Erythroblast (primary cell): ENCODE measurements around the gene GRIK4.

ENCODE experiments used
- DNase-seq, 2 experiments: peaks; one replicate each; lab custom pipeline; 2025; lab: John Stamatoyannopoulos, UW
- GATA1 ChIP-seq: IDR thresholded peaks from 2 replicates; pipeline ENCODE4 v1.6.1; 2011; ENCODE audit warnings: low read depth, mild to moderate bottlenecking, control low read depth, low read length, moderate library complexity
- POLR2A ChIP-seq: IDR thresholded peaks from 2 replicates; pipeline ENCODE4 v1.6.1; 2011; ENCODE audit warnings: mild to moderate bottlenecking, low read length

The GRIK4 gene

DNA sequence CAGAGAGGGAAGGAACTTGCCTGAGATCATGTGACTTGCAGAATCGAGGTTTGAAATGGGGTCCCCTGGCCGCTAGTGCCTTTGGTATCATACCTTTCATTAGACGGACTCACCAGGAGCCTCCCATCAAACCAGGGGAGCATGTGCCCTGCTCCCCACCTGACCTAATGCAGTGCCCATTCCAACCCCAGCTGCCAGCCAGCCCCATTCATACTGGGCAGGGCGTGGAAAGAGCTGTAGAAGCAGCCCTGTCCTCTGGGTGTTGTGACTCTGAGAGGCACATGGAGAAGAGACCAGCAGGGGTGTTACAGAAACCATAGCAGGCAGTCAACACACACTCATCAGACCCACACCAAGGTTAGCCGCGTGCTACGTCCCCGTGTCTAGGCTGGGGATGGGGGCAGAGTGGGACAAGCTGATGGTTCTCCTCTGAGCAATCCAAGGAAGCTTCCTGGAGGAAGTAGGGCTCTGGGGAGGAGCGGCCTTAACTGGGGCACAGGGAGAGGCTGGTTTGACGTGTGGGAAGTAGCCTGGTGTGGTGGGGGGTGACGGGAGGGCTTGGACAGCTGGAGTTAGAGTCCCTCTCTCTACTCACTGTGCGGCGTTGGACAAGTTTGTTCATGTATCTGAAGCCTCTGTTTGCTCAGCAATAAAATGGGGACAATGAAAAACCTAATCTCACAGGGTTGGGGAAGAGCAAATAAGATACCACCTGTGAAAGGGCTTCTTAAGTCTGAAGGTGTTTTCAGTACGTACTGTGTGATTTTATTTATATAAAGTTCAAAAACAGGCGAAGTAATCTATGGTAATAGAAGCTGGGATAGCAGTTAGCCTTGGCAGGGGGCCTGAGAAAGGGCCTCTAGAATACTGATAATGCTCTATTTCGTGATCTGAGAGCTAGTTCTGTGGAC is 14.0 kb downstream of the GRIK4 start:
- DNase-seq, result no peak
- TF ChIP-seq POLR2A (no peak), GATA1 (no peak)

DNA sequence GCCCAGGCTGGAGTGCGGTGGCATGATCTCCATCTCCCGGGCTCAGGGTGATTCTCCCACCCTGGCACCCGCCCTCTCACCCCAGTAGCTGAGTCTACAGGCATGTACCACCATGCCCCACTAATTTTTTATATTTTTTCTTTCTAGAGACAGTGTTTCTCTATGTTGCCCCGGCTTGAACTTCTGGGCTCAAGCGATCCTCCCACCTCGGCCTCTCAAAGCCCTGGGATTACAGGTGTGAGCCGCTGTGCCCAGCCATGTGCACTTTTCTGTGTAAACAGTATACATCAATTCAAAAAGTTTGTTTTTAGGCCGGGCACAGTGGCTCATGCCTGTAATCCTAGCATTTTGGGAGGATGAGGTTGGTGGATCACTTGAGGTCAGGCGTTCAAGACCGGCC is 14.7 kb downstream of the GRIK4 start:
- no peak for DNase-seq
- TF ChIP-seq GATA1 (no peak), POLR2A (no peak)

DNA sequence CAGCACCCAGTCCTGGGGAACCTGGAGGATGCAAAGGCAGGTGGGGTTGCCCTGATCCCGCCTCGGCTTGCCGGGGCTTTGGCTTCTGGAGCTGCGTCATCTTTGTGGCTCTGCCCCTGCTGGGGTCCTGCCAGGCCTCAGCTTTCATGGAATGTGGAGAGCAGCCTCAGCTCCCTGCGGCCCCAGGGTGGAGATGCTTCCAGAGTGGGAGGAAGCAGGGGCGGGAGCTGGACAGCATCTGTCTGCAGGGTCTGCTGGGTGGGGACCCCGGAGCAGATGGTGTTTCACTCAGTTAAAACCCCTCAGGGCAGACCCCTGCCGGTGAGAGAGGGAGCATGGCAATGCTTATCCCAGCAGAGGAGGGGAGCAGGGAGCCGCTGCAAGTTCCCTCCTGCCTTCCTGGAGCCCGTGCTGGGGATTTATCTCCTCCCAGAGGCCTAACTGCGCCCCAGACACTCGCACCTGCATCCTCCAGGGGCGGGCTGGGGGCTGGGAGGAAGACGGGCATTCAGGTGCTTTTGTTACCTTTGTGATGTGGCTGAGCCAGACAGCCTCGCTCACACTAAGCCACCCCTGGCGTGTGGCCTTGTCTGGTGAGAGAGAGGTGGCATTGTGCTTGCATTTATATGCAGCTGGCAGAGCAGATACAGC is 15.7 kb downstream of the GRIK4 start:
- no peak for TF ChIP-seq GATA1
- TF ChIP-seq POLR2A, result no peak
- DNase-seq, result no peak

DNA sequence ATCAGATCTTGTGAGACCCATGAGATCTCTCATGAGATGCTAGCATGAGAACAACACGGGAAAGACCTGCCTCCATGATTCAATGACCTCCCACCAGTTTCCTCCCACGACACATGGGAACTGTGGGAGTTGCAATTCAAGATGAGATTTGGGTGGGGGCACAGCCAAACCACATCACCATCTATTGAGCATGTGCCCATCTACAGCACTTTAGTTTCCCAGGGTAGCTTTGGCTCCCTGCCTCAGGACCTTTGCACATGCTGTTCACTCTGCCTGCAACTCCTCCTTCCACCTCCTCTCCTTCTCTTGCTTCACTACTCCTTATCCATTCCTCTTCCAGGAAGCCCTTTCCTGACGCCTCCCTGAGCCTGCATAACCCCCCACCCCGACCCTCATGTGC is 17.2 kb downstream of the GRIK4 start:
- TF ChIP-seq GATA1 (no peak), POLR2A (no peak)
- DNase-seq, result no peak

DNA sequence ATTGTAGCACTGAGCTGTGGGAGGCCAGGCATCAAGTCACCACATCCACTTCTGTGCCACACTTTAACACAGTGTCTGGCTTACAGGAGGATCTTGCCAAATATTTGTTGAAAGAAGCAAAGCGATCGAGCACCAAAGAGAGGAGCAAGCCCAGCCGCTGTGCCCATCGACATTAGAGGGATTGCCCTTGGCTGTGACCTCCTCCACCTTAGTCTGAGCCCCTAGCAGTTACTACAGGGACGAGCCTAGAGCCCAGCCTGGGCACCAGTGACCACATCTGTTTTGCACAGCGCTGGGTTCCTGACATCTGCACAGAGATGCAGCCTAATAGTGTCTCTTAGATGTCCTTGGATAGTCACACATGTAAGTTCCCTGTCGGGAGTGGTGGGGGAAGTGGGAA is 17.7 kb downstream of the GRIK4 start:
- DNase-seq, result no peak
- TF ChIP-seq POLR2A (no peak), GATA1 (no peak)

DNA sequence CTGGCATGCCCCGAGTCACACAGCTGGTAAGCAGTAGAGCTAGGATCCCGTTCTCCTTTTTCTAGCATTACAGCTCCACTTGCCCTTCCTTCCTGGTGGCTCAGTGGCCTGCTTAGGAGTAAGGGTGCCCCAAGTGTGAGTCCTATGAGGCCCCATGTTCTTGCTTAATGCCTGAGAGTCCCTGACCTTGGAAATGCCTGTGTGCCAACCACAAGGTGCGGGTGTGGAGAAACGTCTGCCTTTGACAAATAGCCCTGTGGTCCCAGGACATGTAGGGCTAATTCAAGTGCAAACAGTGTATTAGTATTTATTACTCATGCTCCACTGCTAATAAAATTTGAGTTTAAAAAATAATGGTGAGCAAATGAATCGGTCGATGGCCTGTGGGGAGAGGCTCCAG is 18.4 kb downstream of the GRIK4 start:
- TF ChIP-seq GATA1 (no peak), POLR2A (no peak)
- DNase-seq, result no peak

DNA sequence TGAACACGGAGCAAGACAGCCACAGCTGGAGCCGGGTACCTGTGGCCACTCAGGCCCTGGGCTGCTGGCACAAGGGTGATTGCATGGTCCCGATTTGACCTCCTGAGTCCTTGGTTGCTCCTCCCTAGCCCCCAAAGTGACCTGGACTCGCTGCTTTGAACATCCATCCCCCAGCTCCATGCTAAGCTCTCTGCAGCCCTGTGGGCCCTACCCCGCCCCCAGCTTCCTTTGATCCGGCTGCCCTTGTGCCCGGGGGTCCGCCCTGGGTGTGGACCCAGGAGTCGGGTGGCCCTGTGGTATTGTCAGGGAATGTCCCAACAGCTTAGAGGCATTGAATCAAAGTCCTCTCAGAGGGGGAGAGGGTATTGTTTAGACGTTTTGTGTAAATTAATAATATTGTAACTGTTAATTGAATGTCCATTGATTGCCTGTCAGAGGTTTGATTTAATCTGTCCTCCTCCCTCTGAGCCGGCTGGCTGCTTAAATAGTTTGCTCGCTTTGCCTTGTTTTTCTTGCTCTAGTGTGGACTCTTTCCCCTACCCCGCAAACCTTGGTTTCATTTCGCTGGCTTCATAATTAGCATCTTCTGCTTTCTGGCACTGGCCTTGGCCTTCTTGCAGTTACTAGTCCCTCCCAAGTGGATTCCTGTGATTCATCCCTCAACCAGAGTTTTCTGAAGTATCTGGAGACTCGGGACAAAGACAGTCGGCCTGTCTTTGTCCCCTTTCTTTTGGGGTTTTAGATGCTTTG is 20.7 kb downstream of the GRIK4 start:
- no peak for TF ChIP-seq POLR2A
- no peak for TF ChIP-seq GATA1
- no peak for DNase-seq

DNA sequence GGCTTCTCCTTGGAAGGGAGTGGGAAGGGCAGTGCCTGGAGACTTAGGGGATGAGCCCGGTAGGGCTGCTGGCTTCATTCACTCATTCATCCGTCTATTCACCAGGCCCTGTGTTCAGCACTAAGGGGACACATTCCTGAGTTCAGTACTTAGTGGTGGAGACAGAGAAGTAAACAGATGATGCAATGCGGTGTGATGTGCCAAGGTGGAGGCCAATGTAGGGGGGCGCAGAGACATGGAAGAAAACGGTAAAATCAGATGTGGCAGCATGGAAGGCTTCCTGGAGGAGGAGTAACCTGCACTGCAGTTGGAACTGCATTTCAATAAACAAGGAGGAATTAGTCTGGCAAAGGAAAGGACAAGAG is 21.3 kb downstream of the GRIK4 start:
- peak in 1 of 2 experiments; percentile 5 for DNase-seq
- no peak for TF ChIP-seq GATA1
- TF ChIP-seq POLR2A, result no peak

DNA sequence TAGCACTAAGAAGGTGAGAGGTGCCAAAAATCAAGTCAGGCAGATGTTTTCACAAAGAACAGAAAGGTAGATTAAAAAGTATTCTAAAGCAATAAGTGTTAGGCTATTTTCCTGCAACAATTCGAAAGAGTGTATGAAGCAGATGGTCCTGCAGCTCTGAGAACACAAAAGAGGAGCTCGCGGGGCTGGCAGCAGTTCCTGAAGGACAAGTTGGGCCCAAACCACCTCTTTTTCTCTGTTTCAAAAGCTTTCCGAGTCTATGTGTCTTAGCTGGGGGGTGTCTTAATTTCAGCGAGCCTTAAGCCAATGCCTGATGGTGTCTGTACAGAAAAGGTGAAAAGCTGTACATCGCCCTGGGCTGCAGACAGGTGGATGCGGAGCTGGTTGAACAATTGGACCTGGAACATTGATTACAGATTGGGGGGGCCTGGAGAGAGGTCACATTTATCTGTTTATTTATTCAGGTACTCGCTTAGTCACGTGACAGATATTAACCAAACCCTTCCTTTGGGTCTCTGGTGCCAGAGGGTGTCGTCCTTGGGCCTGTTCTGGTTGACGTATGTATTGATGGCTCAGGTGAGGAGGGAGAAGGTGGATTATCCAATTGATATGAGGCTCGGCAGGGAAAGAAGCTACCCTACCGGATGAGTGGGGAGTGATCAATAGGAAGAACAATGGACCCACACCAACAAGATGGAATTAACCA is 24.7 kb downstream of the GRIK4 start:
- TF ChIP-seq POLR2A (no peak), GATA1 (no peak)
- DNase-seq, result no peak

DNA sequence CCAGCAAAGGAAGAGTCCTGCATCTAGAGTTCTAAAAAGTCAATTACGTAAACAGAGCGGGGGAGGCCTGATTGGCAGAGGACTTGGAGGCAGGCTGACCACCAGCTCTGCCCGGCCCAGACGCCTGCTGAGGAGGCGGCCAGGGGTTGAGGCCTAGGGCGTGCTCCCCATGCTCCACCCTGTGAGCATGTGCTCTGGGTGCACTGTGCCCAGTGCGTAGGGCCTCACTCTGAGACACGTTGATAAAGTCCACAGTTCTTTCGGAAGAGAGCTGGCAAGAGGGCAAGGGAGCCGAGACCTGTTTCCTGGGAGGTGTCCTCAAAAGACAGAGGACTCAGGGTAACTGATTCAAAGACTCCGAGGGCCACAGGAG is 25.2 kb downstream of the GRIK4 start:
- no peak for DNase-seq

DNA sequence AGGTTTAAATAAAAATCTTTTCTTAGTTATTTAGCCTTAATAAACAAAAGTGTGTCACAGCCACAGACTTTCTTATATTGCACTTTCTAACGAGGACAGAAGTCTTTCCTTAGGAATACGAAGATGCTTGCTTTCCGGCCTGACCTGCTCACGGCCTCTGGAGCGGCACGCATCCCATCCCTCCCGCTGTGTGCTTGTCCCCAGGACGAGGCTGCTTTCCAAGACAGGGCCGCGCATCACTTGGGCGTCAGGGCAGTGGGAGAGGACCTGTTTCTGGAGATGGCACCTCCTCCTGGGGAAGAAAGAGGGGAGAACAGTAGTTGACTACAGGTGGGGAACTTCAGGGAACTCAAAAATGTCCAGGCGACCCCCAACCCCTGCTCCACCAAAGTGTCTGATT is 26.4 kb downstream of the GRIK4 start:
- TF ChIP-seq POLR2A, result no peak
- no peak for TF ChIP-seq GATA1
- DNase-seq, result no peak

More for the DNA sequence above, 25.2 kb downstream of the GRIK4 start:
- TF ChIP-seq POLR2A (no peak), GATA1 (no peak)

DNA sequence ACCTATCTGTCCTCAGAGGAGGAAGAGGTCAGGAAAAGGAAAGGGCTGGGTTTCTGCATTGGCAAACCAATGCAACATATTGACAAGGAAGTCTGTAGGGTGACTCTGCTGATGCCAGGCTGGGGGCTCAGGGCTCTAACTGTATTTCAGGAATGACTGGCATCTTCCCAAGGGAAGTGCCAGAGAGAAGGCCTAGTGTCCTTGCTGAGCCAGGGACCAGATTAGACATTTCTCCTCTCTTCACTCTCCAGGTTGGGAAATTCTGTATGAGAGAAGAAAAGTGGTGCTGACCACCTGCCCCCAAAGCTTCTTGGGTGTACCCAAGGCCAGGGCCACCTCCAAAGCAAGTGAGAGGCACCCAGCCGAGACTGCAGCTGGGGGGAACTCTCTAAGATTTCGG is 27.2 kb downstream of the GRIK4 start:
- no peak for DNase-seq
- TF ChIP-seq GATA1 (no peak), POLR2A (no peak)

DNA sequence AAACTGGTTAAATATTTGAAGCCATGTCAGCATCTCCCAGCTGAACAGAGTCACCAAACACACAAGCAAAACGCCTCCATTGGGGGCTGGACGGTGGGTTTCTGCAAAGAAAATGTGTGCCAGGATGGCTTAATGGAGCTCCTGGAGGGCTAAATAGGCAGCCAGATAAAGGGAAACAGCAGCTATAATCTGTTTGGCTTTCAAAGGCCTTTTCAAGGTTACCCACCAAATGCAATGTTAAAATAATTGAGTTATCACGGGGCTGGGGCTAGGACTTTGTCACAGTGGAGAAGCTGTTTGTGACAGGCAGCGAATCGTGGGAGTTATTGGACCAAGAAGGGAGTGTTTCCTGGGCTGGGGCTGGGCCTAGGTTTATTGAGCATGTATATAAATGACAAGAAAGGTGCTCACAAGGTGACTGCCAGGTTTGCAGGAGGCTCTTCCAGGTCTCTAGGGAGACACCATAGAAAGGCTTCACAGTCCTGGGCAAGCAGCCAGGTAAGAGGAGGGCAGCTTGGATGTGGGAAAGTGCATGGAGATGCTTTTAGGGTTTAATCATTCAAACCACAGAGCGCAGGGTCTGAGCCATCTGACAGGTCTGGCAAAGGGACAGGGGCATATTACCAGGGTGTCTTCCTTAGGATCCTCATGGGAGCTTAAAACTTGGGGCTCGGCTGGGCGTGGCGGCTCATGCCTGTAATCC is 28.3 kb downstream of the GRIK4 start:
- no peak for TF ChIP-seq POLR2A
- no peak for TF ChIP-seq GATA1
- no peak for DNase-seq
